ENCODE results near the gene CT45A5. TPM values are rescaled to one million over a fixed set of nuclear protein-coding genes. Genes with fewer than 3 reads are reported as not detected.

The CT45A5 gene, protein sequence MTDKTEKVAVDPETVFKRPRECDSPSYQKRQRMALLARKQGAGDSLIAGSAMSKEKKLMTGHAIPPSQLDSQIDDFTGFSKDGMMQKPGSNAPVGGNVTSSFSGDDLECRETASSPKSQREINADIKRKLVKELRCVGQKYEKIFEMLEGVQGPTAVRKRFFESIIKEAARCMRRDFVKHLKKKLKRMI
- not detected in 2 replicates for total RNA-seq

DNA sequence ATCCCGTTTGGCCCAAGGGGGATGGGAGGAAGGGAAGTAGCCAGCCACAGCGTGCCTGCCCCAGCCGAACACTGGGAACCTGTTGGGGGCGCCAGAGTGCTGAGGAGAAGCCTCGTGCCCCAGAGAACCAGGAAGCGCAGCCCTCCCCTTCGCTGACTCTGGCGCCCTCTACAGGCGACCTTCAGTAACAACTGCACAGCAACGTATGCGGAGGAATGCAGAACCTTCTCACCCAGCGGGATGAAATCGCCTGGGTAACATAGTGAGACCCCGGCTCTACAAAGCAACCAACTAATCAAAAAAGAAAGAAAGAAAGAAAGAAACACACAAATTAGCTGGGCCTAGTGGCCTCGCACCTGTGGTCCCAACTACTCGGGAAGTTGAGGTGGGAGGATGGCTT lies at the start of gene CT45A5:
CT45A5 (minus strand) TSS at position 101 of the 400 bp plus-strand sequence. CDS start 3,774 bp downstream, outside the sequence.

DNA sequence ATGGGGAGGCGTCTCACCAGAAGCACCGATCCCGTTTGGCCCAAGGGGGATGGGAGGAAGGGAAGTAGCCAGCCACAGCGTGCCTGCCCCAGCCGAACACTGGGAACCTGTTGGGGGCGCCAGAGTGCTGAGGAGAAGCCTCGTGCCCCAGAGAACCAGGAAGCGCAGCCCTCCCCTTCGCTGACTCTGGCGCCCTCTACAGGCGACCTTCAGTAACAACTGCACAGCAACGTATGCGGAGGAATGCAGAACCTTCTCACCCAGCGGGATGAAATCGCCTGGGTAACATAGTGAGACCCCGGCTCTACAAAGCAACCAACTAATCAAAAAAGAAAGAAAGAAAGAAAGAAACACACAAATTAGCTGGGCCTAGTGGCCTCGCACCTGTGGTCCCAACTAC lies 34.6 kb upstream of the CT45A5 start, which contains the start of gene CT45A2:
CT45A2 (minus strand) TSS at position 101 of the 400 bp plus-strand sequence. CDS start 3,747 bp downstream, outside the sequence.

DNA sequence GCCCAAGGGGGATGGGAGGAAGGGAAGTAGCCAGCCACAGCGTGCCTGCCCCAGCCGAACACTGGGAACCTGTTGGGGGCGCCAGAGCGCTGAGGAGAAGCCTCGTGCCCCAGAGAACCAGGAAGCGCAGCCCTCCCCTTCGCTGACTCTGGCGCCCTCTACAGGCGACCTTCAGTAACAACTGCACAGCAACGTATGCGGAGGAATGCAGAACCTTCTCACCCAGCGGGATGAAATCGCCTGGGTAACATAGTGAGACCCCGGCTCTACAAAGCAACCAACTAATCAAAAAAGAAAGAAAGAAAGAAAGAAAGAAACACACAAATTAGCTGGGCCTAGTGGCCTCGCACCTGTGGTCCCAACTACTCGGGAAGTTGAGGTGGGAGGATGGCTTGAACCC lies 17.4 kb upstream of the CT45A5 start, which contains the start of gene CT45A6:
CT45A6 (minus strand) TSS at position 101 of the 400 bp plus-strand sequence. CDS start 3,794 bp downstream, outside the sequence.

DNA sequence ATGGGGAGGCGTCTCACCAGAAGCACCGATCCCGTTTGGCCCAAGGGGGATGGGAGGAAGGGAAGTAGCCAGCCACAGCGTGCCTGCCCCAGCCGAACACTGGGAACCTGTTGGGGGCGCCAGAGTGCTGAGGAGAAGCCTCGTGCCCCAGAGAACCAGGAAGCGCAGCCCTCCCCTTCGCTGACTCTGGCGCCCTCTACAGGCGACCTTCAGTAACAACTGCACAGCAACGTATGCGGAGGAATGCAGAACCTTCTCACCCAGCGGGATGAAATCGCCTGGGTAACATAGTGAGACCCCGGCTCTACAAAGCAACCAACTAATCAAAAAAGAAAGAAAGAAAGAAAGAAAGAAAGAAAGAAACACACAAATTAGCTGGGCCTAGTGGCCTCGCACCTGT lies 17.2 kb downstream of the CT45A5 start, which contains the start of gene CT45A3:
CT45A3 (minus strand) TSS at position 101 of the 400 bp plus-strand sequence. CDS start 3,747 bp downstream, outside the sequence.

Other genes with a start within 250 kb of the CT45A5 start
- not detected in 2 replicates for gene CT45A1, start 71.9 kb downstream of the CT45A5 start, total RNA-seq
- not detected in 2 replicates for gene CT45A3, start 17.3 kb downstream of the CT45A5 start, total RNA-seq
- gene CT45A6, start 17.3 kb upstream of the CT45A5 start, total RNA-seq = not detected in 2 replicates
- gene CT45A2, start 34.5 kb upstream of the CT45A5 start, total RNA-seq = not detected in 2 replicates
- not detected in 2 replicates for gene CT45A7, start 51.8 kb upstream of the CT45A5 start, total RNA-seq
- gene CT45A8, start 69.0 kb upstream of the CT45A5 start, total RNA-seq = not detected in 2 replicates
- gene CT45A9, start 86.3 kb upstream of the CT45A5 start, total RNA-seq = not detected in 2 replicates
- gene CT45A10, start 107.9 kb upstream of the CT45A5 start, total RNA-seq = not detected in 2 replicates
- gene SAGE1, start 108.2 kb upstream of the CT45A5 start, total RNA-seq = not detected in 2 replicates
- 9.4 and 13.9 TPM in 2 replicates for gene MMGT1, start 188.5 kb upstream of the CT45A5 start, total RNA-seq
- gene SLC9A6, start 199.9 kb upstream of the CT45A5 start, total RNA-seq = 15.2 and 19.6 TPM in 2 replicates

Measured in tracheal epithelial cell (primary cell).